HFF-Myc (cell line): Measurements from ENCODE around the gene MIAT.

Experiments used
- DNase-seq: peaks from one replicate; pipeline ENCODE4 v3.0.0-alpha.2; 2011; ENCODE audit warnings: low read depth; ENCODE audit errors: extremely low read depth
- H3K4me3 ChIP-seq: replicated peaks from 2 replicates; pipeline ENCODE4 v1.5.1; 2011; ENCODE audit warnings: low read depth, mild to moderate bottlenecking, control low read depth, low read length
- CTCF ChIP-seq: IDR thresholded peaks from 2 replicates; pipeline ENCODE4 v1.5.1; 2012; ENCODE audit warnings: mild to moderate bottlenecking, low read depth, low read length, control low read depth; ENCODE audit errors: missing control alignments

The MIAT gene

GRCh38 chr22:26614322-26614721 lies 43.1 kb upstream of the MIAT start:
- no peak overlapping the region for H3K4me3 ChIP-seq
- no peak for TF ChIP-seq CTCF
- no peak for DNase-seq

DNA sequence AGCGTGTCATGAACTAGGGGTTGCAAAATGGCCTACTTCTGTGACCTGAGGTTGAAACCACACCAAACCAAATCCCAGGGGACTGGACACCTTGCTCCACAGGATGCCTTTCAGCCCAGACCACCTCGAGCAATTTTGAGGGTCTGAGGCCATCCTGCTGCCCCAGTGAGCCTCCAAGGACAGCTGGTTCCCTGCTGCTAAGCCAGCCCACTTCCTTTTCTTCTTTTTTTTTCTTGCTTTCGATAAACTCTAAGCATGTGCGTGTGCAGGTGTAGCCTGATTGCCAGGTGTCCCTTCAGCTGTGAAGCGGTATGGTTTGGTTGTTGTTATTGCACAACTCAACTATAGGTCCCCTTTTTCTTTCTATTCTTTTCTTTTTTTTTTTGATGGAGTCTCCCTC lies 42.2 kb upstream of the MIAT start:
- DNase-seq = no peak
- TF ChIP-seq CTCF = no peak
- H3K4me3 ChIP-seq = no peak overlapping the region

- TF ChIP-seq CTCF = no peak
- no peak overlapping the region for H3K4me3 ChIP-seq
- no peak for DNase-seq
Observed at GRCh38 chr22:26615830-26616435, 41.5 kb upstream of the MIAT start.

DNA sequence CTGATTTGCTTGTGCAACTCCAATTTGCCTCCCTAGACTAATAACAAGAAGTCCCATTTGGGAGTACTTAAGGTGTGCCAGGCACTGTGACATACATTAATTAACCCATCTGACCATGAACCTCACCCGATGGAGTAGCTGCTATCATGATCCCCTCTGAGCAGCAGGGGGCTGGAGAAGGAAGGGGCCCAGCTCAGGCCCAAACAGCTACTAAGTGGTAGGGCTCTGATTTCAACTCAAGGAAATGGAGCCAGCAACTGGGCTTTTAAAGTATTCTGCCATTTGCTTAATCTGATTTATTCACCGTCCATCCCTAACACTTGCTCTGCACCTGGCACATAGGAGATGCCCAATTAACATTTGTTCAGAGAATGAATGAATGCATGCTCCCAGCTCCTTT lies 40.7 kb upstream of the MIAT start:
- TF ChIP-seq CTCF = no peak
- H3K4me3 ChIP-seq = no peak overlapping the region
- no peak for DNase-seq

DNA sequence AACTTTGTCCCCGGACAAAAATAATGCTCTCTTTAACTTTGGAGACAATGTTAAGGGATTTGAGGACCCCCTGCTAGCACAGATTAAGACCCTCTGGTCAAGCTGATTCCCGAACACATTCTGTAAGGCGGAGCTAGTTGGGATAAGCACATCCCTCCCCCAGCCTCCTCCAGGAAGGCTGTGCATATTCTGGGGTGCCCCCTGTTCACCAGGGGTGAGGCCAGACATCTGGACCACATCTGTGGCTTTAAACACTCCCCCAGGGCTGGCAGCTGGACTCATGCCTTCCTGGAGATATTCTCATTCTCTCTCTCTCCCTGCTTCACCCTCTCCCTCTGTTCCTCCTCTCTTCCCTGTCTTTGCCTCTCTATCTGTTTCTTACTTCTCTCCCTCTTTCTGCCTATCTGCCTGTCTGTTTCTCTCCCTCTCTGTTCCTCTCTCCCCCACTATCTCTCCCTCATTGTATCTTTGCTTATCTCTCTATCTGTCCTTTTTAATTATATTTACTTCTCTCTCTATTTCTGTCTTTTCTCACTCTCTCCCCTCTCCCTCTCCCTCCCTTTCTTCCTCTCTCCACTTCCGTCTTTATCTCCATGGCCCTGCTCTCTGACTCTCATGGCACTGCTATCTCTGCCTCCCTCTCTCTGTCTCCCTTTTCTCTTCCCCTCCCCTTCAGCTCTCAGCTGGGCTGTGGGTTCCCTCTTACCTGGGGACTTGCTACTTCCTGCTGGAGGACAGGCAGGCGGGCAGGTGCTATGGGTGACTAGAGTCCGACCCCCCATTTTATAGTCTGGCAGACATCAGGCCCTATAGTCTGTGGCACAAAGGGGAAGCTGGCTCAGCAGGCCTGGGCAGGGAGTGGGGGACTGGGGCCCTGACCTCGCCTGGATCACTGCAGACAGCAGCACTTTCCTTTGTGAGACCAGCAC lies 39.9 kb upstream of the MIAT start, which contains the start of gene CRYBB1:
TSS of gene CRYBB1 (minus strand) at position 757 of the 929 bp plus-strand sequence. CDS start 1,708 bp downstream, outside the sequence.
- no peak within 1 kb of the TSS for H3K4me3 ChIP-seq
- peak; percentile 69 for DNase-seq
- TF ChIP-seq CTCF = no peak

GRCh38 chr22:26618455-26618854 lies 38.9 kb upstream of the MIAT start:
- no peak for DNase-seq
- H3K4me3 ChIP-seq = no peak overlapping the region
- TF ChIP-seq CTCF = no peak
